Inferior parietal cortex (tissue), 1 donor: Measurements from ENCODE around the gene HBZ.
"Not testable (repeated sequence)": the region's sequence is repeated elsewhere in the genome, so short reads cannot be mapped to it uniquely, and the experiment has no call there.

Source experiments
- DNase-seq: peaks from one replicate; pipeline ENCODE4 v3.0.0-alpha.2; 2016; ENCODE audit errors: extremely low spot score

The HBZ gene

GRCh38 chr16:164827-165538 is 12.5 kb downstream of the HBZ start:
- DNase-seq = no peak

GRCh38 chr16:165539-166374 is 13.3 kb downstream of the HBZ start, which contains the start of gene HBM:
TSS of gene HBM (plus strand) at chr16:165978. CDS start at chr16:165998, 20 bp downstream.
- no peak for DNase-seq

GRCh38 chr16:166375-167121 is 14.1 kb downstream of the HBZ start:
- no peak for DNase-seq

GRCh38 chr16:167122-167690 is 14.8 kb downstream of the HBZ start:
- no peak for DNase-seq

- no peak for DNase-seq
These were observed 16.0 kb downstream of the HBZ start for GRCh38 chr16:168424-168823.

GRCh38 chr16:169014-169413 is 16.6 kb downstream of the HBZ start:
- no peak for DNase-seq

- DNase-seq = not testable (repeated sequence)
These were observed 17.7 kb downstream of the HBZ start for GRCh38 chr16:170088-170507.

- no peak for DNase-seq
These were observed 18.3 kb downstream of the HBZ start for GRCh38 chr16:170788-171187.

- not testable (repeated sequence) for DNase-seq
These were observed 20.0 kb downstream of the HBZ start, which contains the start of gene HBA2 for GRCh38 chr16:172374-172941. TSS of gene HBA2 (plus strand) at chr16:172876. CDS start at chr16:172913, 37 bp downstream.

GRCh38 chr16:173211-173854 is 20.9 kb downstream of the HBZ start:
- not testable (repeated sequence) for DNase-seq

- DNase-seq = not testable (repeated sequence)
These were observed 21.7 kb downstream of the HBZ start for GRCh38 chr16:173928-174769.

GRCh38 chr16:175011-175949 is 22.8 kb downstream of the HBZ start:
- DNase-seq = no peak

- not testable (repeated sequence) for DNase-seq
These were observed 23.6 kb downstream of the HBZ start for GRCh38 chr16:176006-176405.

- not testable (repeated sequence) for DNase-seq
These were observed 24.3 kb downstream of the HBZ start, which contains the start of gene HBA1 for GRCh38 chr16:176477-177382. TSS of gene HBA1 (plus strand) at chr16:176680. CDS start at chr16:176717, 37 bp downstream.

- DNase-seq = no peak
These were observed 25.0 kb downstream of the HBZ start for GRCh38 chr16:177394-177822.

GRCh38 chr16:177981-178667 is 25.7 kb downstream of the HBZ start:
- DNase-seq = no peak

- DNase-seq = no peak
These were observed 26.2 kb downstream of the HBZ start for GRCh38 chr16:178668-179015.
